GM12872 (cell line): ENCODE data around the gene ETV2.

Source experiments
- CTCF ChIP-seq: IDR thresholded peaks from 3 replicates; pipeline ENCODE4 v1.5.1; 2011; ENCODE audit warnings: low read depth, mild to moderate bottlenecking, low read length, moderate library complexity; ENCODE audit not compliant: insufficient read depth

Gene ETV2

DNA sequence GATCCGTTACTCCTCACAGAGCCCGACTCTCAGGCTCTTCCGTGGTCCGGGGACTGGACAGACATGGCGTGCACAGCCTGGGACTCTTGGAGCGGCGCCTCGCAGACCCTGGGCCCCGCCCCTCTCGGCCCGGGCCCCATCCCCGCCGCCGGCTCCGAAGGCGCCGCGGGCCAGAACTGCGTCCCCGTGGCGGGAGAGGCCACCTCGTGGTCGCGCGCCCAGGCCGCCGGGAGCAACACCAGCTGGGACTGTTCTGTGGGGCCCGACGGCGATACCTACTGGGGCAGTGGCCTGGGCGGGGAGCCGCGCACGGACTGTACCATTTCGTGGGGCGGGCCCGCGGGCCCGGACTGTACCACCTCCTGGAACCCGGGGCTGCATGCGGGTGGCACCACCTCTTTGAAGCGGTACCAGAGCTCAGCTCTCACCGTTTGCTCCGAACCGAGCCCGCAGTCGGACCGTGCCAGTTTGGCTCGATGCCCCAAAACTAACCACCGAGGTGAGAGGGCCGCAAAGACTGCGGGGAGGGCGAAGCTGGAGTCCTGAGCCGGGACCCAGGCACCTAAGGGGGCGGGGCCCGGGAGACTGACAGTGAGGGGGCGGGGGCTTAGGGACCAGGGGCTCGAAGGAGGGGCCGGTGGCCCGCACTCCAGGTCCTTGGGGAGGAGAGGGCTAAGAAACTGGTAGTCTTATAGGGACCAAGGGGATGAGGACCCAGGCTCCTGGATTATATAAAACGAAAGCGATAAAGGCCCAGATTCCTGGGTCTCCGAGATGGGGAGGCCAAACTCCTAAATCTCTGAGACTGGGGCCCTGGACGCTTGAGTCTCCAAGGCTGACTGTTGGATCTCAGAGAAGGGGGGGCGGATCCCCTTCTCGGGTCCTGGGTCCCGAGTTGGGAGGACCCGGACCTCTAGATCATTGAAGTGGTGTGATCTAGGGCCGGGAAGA is 2.0 kb downstream of the ETV2 start:
- TF ChIP-seq CTCF, result no peak

- no peak for TF ChIP-seq CTCF
Observed at GRCh38 chr19:35644206-35644986, 2.9 kb downstream of the ETV2 start.

- no peak for TF ChIP-seq CTCF
Observed at GRCh38 chr19:35644987-35645679, 3.6 kb downstream of the ETV2 start.

DNA sequence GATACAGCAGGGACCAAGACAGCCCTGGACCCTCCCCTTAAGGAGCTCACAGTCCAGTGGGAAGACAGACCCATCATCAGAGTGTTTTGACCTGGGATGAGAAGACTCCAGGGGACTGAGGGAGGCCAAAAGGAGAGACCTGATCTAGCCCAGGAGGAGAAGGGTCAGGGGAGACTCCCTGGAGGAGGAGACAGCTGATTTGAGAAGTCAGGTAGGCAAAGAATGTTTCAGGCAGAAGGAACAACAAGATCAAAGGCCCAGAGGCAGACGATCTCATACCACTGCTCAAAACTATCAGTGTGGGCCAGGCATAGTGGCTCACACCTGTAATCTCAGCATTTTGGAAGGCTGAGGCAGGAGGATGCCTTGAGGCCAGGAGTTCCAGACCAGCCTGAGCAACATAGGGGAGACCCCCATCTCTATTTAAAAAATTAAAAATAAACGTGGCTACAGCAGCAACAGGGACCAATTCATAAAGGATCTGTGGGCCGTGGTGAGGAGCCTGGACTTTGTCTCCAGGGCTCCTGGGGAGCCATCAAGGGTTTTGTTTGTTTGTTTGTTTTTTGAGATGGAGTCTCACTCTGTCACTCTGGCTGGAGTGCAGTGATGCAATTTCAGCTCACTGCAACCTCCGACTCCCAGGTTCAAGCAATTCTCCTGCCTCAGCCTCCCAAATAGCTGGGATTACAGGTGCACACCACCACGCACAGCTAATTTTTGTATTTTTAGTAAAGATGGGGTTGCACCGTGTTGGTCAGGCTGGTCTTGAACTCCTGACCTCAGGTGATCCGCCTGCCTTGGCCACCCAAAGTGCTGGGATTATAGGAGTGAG is 4.4 kb downstream of the ETV2 start:
- no peak for TF ChIP-seq CTCF

DNA sequence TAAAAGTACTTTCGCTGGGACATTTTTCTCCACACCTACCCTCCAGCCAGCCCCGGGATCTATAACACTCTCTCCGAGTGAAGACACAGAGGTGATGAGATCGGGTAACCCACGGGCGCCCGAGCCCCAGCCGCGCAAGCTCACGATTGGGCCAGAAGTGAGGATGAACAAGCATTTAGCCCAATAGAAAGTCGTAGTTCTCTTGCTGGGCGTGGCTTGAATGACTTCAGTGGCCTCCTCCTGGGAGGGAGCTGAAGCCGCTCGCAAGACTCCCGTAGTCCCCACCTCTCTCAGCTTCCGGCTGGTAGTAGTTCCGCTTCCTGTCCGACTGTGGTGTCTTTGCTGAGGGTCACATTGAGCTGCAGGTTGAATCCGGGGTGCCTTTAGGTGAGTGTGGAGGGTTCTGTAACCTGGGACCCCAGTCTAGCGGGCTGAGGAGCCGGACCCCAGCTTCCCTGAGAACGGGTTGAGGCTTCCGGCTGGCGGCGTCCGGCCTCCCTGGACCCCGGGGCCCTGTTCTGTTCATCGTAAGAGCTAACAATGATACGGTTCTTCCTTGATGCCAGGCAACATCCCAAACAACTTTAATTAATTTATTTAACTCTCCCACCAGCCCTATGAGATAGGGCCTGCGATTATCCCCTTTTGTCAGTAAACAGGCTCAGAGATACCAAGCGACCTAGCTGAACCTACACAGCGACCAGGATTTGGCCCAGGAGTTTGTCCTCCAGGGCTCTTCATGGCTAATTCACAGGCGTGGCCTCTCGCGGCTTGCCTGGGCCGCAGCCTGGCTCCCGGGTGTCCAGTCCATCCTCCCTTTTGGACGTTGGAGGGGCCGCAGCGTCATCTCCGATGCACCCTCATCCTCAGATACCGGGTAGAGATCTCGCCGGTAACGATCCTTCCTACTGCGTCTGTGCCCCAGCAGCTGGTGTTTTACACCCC is 6.7 kb downstream of the ETV2 start, which contains the start of gene COX6B1:
COX6B1 (plus strand) TSS at position 307 of the 945 bp plus-strand sequence. CDS start 2,921 bp downstream, outside the sequence.
- no peak for TF ChIP-seq CTCF

- TF ChIP-seq CTCF, result no peak
Observed at GRCh38 chr19:35650581-35650980, 9.0 kb downstream of the ETV2 start.
